NCI-H2081 (cell line): ENCODE measurements around the gene USP35.
"Not testable (repeated sequence)": the region's sequence is repeated elsewhere in the genome, so short reads cannot be mapped to it uniquely, and the experiment has no call there.

ENCODE experiments used
- DNase-seq, 2 experiments: peaks; one replicate each; lab custom pipeline; 2025; lab: John Stamatoyannopoulos, UW

The USP35 gene

DNA sequence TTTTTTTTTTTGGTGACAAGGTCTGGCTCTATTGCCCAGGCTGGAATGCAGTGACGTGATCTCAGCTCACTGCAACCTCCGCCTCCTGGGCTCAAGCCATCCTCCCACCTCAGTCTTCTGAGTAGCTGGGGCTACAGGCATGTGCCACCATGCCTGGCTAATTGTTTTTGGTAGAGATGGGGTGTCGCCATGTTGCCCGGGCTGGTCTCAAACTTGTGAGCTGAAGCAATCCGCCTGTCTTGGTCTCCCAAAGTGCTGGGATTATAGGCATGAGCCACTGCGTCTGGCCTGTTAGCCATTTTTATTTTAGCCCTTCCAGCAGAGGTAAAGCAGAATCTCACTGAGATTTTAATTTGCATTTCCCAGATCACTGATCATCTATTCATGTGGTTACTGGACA is 44.3 kb downstream of the USP35 start:
- not testable (repeated sequence) for DNase-seq

DNA sequence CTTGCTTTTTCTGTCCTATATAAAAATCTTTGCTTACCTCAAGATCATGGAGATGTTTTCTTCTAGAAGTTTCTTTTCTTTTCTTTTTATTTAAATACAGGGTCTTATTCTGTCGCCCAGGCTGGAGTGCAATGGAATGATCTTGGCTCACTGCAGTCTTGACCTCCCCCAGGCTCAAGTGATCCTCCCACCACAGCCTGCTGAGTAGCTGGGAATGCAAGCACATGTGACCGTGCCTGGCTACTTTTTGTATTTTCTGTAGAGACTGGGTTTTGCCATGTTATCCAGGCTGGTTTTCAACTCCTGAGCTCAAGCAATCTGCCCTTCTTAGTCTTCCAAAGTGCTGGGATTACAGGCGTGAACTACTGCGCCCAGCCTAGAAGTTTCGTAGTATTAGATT is 45.3 kb downstream of the USP35 start:
- no peak for DNase-seq

DNA sequence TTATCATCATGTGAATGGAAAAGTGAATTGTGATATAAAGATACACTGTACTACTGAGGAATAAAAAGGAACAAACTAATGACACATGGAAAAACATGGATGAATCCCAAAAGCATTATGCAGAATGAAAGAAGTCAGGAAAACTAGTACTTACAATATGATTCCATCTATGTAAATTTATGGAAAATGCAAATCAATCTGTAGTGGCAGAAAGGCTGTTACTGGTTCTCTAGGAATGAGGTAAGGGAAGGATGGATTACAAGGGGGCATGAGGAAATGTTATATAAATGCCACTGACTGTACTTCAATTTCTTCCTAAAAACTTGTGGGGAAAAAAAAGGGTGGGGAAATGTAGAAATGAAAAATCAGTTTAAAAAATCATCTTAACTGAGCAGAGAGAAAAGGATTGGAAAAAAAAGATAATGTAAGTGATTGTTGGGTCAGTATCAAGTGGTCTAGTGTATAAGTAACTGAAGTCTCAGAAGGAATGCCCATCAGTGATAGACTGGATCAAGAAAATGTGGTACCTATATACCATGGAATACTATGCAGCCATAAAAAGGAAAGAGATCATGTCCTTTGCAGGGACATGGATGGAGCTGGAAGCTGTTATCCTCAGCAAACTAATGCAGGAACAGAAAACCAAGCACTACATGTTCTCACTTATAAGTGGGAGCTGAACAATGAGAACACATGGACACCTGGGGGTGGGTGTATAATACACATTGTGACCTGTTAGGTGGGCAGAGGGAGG is 48.8 kb downstream of the USP35 start:
- no peak for DNase-seq

- no peak for DNase-seq
Observed at GRCh38 chr11:78239781-78240180, 51.1 kb downstream of the USP35 start.

GRCh38 chr11:78241475-78241874 is 52.8 kb downstream of the USP35 start:
- DNase-seq: no peak

DNA sequence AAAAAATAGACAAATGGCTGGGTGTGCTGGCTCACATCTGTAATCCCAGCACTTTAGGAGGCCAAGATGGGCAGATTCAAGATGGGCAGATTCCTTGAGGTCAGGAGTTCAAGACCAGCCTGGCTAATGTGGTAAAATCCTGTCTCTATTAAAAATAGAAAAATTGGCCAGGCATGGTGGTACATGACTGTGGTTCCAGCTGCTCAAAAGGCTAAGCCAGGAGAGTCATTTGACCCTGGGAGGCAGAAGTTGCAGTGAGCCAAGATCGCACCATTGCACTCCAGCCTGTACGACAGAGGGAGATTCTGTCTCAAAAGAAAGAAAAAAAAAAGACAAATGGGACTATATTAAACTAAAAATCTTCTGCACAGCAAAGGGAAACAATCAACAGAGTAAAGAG is 55.4 kb downstream of the USP35 start:
- no peak for DNase-seq

DNA sequence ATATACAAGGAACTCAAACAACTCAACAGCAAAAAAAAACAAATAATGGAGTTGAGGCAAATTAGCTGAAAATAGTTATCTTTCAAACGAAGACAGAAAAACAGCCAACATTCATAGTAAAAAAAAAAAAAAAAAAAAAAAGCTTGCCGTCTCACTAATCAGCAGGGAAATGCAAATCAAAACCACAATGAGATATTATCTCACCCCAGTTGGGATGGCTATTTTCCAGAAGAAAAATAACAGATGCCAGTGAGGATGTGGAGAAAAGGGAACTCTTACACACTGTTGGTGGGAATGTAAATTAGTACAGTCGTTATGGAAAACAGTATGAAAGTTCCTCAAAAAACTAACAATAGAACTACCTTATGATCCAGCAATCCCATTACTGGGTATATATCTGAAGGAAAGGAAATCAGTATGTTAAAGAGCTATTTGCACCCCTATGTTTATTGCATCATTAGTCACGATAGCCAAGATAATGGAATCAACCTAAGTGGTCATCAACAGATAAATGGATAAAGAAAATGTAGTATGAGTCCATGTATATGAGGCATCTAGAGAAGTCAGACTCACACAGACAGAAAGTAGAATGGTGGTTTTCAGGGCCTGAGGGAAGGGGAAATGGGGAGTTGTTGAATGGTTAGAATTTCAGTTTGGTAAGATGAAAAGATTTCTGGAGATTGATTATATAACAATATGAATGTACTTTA is 56.0 kb downstream of the USP35 start:
- DNase-seq: no peak

GRCh38 chr11:78248191-78248590 is 59.5 kb downstream of the USP35 start:
- no peak for DNase-seq

GRCh38 chr11:78248903-78249302 is 60.2 kb downstream of the USP35 start:
- no peak for DNase-seq

DNA sequence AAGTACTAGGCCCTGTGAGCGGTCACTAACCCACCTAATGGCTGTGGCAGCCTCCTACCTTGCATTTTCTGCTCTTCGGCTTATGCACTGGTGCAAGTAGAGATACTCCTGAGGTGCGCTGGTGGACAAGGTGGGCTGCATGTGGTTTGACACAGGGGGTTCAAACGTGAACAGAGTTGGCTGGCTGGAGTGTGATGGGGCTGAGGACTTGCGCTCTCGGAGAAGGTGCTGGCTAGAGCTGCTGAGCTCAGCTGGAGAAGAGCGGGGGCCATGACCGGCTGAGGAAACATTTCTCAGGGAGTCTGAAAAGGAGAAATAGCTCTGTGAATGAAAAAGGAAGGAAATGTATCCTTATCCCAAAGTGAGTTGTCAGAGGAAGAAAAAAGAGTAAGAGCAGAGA is 61.4 kb downstream of the USP35 start:
- DNase-seq: no peak

- DNase-seq: no peak
Observed at GRCh38 chr11:78251083-78251775, 62.5 kb downstream of the USP35 start.

GRCh38 chr11:78253797-78254196 is 65.1 kb downstream of the USP35 start:
- no peak for DNase-seq

DNA sequence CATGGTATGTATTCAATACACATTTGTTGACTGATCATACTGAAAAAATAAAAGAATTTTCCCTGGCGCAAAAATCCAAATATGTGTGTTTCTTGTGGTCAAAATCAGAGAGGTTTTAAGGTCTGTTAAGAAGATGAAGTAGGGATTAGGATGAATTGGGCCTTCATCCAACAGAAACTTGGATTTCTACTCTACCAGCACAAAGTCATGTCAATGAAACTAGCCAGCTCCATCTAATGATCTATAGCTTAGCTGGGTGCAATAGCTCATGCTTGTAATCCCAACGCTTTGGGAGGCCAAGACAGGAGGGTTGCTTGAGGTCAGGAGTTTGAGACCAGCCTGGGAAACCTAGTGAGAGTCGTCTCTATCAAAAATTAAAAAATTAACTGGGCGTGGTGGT is 65.5 kb downstream of the USP35 start:
- DNase-seq: no peak

GRCh38 chr11:78255919-78256318 is 67.2 kb downstream of the USP35 start:
- no peak for DNase-seq

- no peak for DNase-seq
Observed at GRCh38 chr11:78256962-78257361, 68.2 kb downstream of the USP35 start.

DNA sequence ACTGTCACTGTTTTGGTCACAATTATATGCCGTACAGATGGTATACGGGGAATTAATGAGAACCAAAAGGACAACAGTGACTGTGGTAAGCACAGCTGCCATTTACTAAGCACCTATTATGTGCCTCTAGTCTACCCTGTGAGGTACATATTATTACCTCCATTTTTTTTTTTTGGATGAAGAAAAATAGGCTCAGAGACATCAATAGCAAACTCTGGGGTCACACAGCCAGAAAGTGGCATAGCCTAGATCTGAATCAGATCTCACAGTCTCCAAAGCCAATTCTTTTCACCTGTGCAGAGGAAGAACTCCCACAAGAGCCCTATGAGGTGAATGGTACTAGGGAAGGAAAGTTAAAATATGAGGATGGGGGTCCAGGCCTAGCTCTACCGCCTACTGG is 68.9 kb downstream of the USP35 start:
- DNase-seq: no peak

GRCh38 chr11:78259777-78260487 is 71.2 kb downstream of the USP35 start:
- DNase-seq: no peak

GRCh38 chr11:78261367-78261766 is 72.6 kb downstream of the USP35 start:
- DNase-seq: no peak

DNA sequence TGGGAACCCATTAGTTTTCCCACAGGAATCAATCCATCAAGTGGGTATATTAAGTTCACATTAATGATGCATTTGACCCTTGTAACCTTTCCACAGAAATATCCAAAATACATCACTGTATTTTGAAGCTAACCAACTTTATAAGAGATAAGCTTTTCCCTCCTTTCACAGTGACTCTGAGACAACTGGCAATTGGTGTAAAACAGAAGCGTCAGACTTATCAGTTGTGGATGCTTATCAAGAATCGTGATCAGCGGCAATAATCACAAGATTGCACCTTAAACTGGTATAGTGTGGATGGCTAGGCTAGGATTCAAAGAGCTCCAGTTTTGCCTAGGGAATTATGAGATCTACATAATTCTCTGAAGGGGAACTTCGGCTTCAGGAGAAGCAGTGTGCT is 73.1 kb downstream of the USP35 start:
- DNase-seq: no peak

GRCh38 chr11:78262238-78262637 is 73.5 kb downstream of the USP35 start:
- no peak for DNase-seq

- no peak for DNase-seq
Observed at GRCh38 chr11:78262691-78263090, 74.0 kb downstream of the USP35 start.
